GM23338 (cell line): ENCODE measurements around the gene AMBP. TPM values are rescaled to one million over a fixed set of nuclear protein-coding genes. Genes with fewer than 3 reads are reported as not detected.

Experiments used
- ATAC-seq: fragments of 200-7000 bp; cut with Tn5 transposase; 3 replicates; pipeline ENCODE4 v1.9.1; 2020
- DNase-seq: peaks from one replicate; pipeline ENCODE4 v3.0.0-alpha.2; 2015; ENCODE audit warnings: low spot score
- H2AFZ ChIP-seq: fragments of 200-600 bp; sonication (generic); 2 replicates; pipeline ENCODE4 v1.8.0; 2016; ENCODE audit warnings: antibody characterized with exemption, mild to moderate bottlenecking, moderate library complexity
- H3F3A ChIP-seq: fragments of 200-600 bp; sonication (generic); replicated peaks from 2 replicates; pipeline ENCODE4 v1.8.0; 2017; ENCODE audit warnings: antibody characterized with exemption, mixed run types, low read depth
- H3K27ac ChIP-seq: fragments of 200-600 bp; sonication (generic); 2 replicates; pipeline ENCODE4 v1.6.1; 2016; ENCODE audit warnings: low read depth
- H3K27me3 ChIP-seq: fragments of 200-600 bp; sonication (generic); 2 replicates; pipeline ENCODE4 v1.8.0; 2016; ENCODE audit warnings: mild to moderate bottlenecking, mixed run types, moderate library complexity; ENCODE audit not compliant: insufficient read depth
- H3K36me3 ChIP-seq: fragments of 200-600 bp; sonication (generic); 2 replicates; pipeline ENCODE4 v1.8.0; 2016; ENCODE audit warnings: mild to moderate bottlenecking; ENCODE audit not compliant: insufficient read depth
- H3K4me1 ChIP-seq: fragments of 200-600 bp; sonication (generic); 2 replicates; pipeline ENCODE4 v1.8.0; 2016; ENCODE audit warnings: mild to moderate bottlenecking, moderate library complexity; ENCODE audit not compliant: insufficient read depth
- H3K4me2 ChIP-seq: fragments of 200-600 bp; sonication (generic); 2 replicates; pipeline ENCODE4 v1.7.1; 2017; ENCODE audit warnings: mixed run types
- H3K4me3 ChIP-seq: fragments of 200-600 bp; sonication (generic); 2 replicates; pipeline ENCODE4 v1.6.1; 2016; ENCODE audit warnings: mixed run types
- H3K79me2 ChIP-seq: fragments of 200-600 bp; sonication (generic); replicated peaks from 2 replicates; pipeline ENCODE4 v1.8.0; 2017; ENCODE audit warnings: mild to moderate bottlenecking; ENCODE audit not compliant: insufficient read depth
- H3K9me2 ChIP-seq: fragments of 200-600 bp; sonication (generic); 2 replicates; pipeline ENCODE4 v1.8.0; 2017; ENCODE audit not compliant: insufficient read depth
- H4K20me1 ChIP-seq: fragments of 200-600 bp; sonication (generic); replicated peaks from 2 replicates; pipeline ENCODE4 v1.8.0; 2017; ENCODE audit warnings: mild to moderate bottlenecking; ENCODE audit not compliant: insufficient read depth
- H3K27ac Mint-ChIP-seq: 2 replicates; pipeline ENCODE4 v1.8.0; 2020; ENCODE audit warnings: inconsistent platforms, mild to moderate bottlenecking, moderate library complexity, mixed read lengths
- H3K27me3 Mint-ChIP-seq: 3 replicates; pipeline ENCODE4 v1.8.0; 2022; ENCODE audit warnings: low read depth, mild to moderate bottlenecking, moderate library complexity, mixed read lengths, inconsistent platforms; ENCODE audit not compliant: insufficient read depth, poor library complexity
- H3K36me3 Mint-ChIP-seq: 3 replicates; pipeline ENCODE4 v1.8.0; 2021; ENCODE audit warnings: low read depth, mild to moderate bottlenecking, inconsistent platforms, moderate library complexity, mixed read lengths
- H3K4me1 Mint-ChIP-seq: 3 replicates; pipeline ENCODE4 v1.8.0; 2020; ENCODE audit warnings: mild to moderate bottlenecking, inconsistent platforms, mixed read lengths
- H3K4me3 Mint-ChIP-seq: 3 replicates; pipeline ENCODE4 v1.8.0; 2021; ENCODE audit warnings: moderate library complexity, mild to moderate bottlenecking, inconsistent platforms, mixed read lengths
- H3K9me3 Mint-ChIP-seq: 3 replicates; pipeline ENCODE4 v1.8.0; 2020; ENCODE audit warnings: moderate library complexity, mild to moderate bottlenecking, inconsistent platforms, mixed read lengths
- EZH2 ChIP-seq: fragments of 200-600 bp; sonication (generic); IDR thresholded peaks from one replicate; pipeline ENCODE4 v1.8.0; 2017; ENCODE audit warnings: antibody characterized with exemption, mild to moderate bottlenecking, low read depth; ENCODE audit not compliant: unreplicated experiment
- EZH2phosphoT487 ChIP-seq: fragments of 200-600 bp; sonication (generic); IDR thresholded peaks from one replicate; pipeline ENCODE4 v1.8.1; 2018; ENCODE audit warnings: antibody characterized with exemption; ENCODE audit not compliant: unreplicated experiment
- JUNB ChIP-seq: IDR thresholded peaks from one replicate; pipeline ENCODE4 v1.6.1; 2016; ENCODE audit warnings: antibody characterized with exemption; ENCODE audit not compliant: unreplicated experiment
- STAT1 ChIP-seq: IDR thresholded peaks from one replicate; pipeline ENCODE4 v1.6.1; 2016; ENCODE audit warnings: antibody characterized with exemption; ENCODE audit not compliant: unreplicated experiment
- ZNF114 ChIP-seq: fragments of 250-450 bp; sonication (Bioruptor Pico); IDR thresholded peaks from 2 replicates; pipeline ENCODE4 v1.5.0; 2020; ENCODE audit warnings: mild to moderate bottlenecking, moderate library complexity
- ZNF331 ChIP-seq: fragments of 250-450 bp; sonication (Bioruptor Pico); IDR thresholded peaks from 2 replicates; pipeline ENCODE4 v1.5.0; 2020; ENCODE audit warnings: low read depth, mild to moderate bottlenecking, moderate library complexity
- polyA plus RNA-seq: library from polyadenylated mRNA; unstranded; fragments of >200 nt; fragmentation: Nextera tagmentation; extraction: Ambion mirVana; gene quantifications from 2 replicates; pipeline ENCODE4 v1.2.1, GENCODE V29; 2016
- total RNA-seq: library from RNA; depleted of rRNA; stranded (reverse); fragments of >200 nt; shearing (Covaris generic); gene quantifications from 2 replicates; pipeline ENCODE4 v1.2.3, GENCODE V29; 2014
- TF ChIP-seq, protein P1 (sequence below): IDR thresholded peaks from 2 replicates; pipeline ENCODE4 v1.6.1; 2016; ENCODE audit warnings: antibody characterized with exemption
- TF ChIP-seq, protein P2 (sequence below): IDR thresholded peaks from one replicate; pipeline ENCODE4 v1.6.1; 2018; ENCODE audit warnings: antibody characterized with exemption; ENCODE audit not compliant: unreplicated experiment
- TF ChIP-seq, protein P3 (sequence below), 2 experiments: fragments of 200-600 bp in 1 of 2; sonication (generic) in 1 of 2; conservative IDR thresholded peaks; 2 replicates each; pipeline versions ENCODE4 v1.5.1 to v1.6.1; 2016 to 2017; ENCODE audit warnings: antibody characterized with exemption in 2 of 2, low read depth in 2 of 2, mild to moderate bottlenecking in 2 of 2, moderate library complexity in 1 of 2

Gene AMBP
- total and polyA plus RNA-seq, 2 experiments from 2014 or later, result 1.3 to 2.0 TPM

DNA sequence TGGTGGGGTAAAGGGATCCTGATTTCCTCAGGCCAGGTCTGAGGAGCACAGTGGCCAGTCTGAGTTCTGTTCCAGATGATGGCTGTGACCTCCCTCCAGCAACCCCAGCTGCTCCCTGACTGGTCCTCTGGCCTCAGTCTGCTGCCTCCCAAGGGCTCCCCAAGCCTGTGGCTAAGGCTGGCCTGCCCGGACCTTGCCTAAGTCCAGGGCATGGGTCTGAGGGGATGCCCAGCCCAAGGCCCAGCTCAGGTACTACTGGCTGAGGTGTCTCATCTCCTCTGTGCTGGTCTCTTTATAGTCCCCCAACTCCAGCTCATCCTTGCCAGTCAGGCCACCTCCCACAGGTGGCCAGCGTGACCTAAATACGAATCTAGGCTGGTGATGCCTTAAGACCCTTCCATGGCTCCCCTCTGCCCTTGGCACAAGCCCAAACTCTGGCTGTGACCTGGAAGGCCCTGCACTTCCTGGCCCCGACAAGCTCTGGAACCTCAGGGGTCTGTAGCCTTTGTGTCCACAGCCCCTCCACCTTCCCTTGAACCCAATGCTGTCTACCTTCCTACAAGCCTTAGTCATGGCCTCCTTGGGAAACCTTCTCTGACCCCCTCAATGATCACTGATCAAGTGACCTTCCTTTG lies 11.2 kb upstream of the AMBP start:
- DNase-seq (no peak), ATAC-seq (no peak)
- Histone ChIP-seq H3K27me3 (no peaks in the 10 kb centered on the region), H3K36me3 (no peaks in the 10 kb centered on the region), H3K27ac (no peak overlapping the region), H3K79me2 (no peaks in the 10 kb centered on the region), H3K4me2 (no peak overlapping the region), H3K9me2 (no peaks in the 10 kb centered on the region), H4K20me1 (no peaks in the 10 kb centered on the region), H2AFZ (no peak overlapping the region), H3K4me3 (no peak overlapping the region), H3F3A (no peaks in the 10 kb centered on the region), H3K4me1 (no peaks in the 10 kb centered on the region)
- TF ChIP-seq, protein P1, sequence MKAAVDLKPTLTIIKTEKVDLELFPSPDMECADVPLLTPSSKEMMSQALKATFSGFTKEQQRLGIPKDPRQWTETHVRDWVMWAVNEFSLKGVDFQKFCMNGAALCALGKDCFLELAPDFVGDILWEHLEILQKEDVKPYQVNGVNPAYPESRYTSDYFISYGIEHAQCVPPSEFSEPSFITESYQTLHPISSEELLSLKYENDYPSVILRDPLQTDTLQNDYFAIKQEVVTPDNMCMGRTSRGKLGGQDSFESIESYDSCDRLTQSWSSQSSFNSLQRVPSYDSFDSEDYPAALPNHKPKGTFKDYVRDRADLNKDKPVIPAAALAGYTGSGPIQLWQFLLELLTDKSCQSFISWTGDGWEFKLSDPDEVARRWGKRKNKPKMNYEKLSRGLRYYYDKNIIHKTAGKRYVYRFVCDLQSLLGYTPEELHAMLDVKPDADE, result no peak
- TF ChIP-seq ZNF114 (CRISPR knock-in tag), result no peak
- H3K4me3 Mint-ChIP-seq, result no peak overlapping the region
- no peaks in the 10 kb centered on the region for H3K9me3 Mint-ChIP-seq
- H3K36me3 Mint-ChIP-seq, result no peaks in the 10 kb centered on the region
- no peaks in the 10 kb centered on the region for H3K4me1 Mint-ChIP-seq
- H3K27ac Mint-ChIP-seq, result no peak overlapping the region
- peaks cover 13% of the 10 kb centered on the region for H3K27me3 Mint-ChIP-seq

DNA sequence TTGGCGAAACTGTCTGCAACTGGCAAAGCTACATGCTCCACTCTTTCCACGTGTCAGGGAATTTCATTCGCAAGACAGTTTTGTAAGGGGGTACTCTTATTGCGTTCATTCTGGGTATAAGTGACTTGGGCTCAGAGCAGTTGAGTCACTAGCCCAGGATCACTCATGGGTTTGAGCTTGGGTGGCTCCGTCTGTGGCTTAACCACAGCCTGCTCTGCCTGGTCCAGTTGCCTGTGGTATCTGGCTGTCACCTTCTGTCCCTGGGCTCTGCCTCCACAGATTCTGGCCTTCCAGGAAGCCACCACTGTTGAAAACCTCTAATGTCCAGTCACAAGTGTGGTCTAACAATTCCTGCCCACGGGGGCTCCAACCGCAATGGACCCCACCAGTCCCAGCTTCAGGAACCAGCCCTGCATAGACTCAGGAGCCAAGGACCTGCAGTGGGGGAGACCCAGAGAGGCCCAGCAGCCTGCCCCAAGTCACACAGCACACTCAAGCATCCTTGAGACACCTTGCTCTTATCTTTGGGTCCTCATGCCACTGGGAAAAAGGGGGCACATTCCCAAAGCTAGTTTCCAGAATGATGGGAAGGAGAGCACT lies 10.6 kb upstream of the AMBP start:
- H3K36me3 Mint-ChIP-seq, result no peaks in the 10 kb centered on the region
- H3K27ac Mint-ChIP-seq, result no peak overlapping the region
- no peaks in the 10 kb centered on the region for H3K4me1 ChIP-seq
- TF ChIP-seq, protein P1, result no peak
- TF ChIP-seq STAT1 (no peak), ZNF114 (CRISPR knock-in tag) (no peak), EZH2phosphoT487 (no peak), JUNB (no peak), ZNF331 (CRISPR knock-in tag) (no peak), EZH2 (no peak)
- TF ChIP-seq, protein P2, sequence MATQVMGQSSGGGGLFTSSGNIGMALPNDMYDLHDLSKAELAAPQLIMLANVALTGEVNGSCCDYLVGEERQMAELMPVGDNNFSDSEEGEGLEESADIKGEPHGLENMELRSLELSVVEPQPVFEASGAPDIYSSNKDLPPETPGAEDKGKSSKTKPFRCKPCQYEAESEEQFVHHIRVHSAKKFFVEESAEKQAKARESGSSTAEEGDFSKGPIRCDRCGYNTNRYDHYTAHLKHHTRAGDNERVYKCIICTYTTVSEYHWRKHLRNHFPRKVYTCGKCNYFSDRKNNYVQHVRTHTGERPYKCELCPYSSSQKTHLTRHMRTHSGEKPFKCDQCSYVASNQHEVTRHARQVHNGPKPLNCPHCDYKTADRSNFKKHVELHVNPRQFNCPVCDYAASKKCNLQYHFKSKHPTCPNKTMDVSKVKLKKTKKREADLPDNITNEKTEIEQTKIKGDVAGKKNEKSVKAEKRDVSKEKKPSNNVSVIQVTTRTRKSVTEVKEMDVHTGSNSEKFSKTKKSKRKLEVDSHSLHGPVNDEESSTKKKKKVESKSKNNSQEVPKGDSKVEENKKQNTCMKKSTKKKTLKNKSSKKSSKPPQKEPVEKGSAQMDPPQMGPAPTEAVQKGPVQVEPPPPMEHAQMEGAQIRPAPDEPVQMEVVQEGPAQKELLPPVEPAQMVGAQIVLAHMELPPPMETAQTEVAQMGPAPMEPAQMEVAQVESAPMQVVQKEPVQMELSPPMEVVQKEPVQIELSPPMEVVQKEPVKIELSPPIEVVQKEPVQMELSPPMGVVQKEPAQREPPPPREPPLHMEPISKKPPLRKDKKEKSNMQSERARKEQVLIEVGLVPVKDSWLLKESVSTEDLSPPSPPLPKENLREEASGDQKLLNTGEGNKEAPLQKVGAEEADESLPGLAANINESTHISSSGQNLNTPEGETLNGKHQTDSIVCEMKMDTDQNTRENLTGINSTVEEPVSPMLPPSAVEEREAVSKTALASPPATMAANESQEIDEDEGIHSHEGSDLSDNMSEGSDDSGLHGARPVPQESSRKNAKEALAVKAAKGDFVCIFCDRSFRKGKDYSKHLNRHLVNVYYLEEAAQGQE, result no peak
- TF ChIP-seq, protein P3, sequence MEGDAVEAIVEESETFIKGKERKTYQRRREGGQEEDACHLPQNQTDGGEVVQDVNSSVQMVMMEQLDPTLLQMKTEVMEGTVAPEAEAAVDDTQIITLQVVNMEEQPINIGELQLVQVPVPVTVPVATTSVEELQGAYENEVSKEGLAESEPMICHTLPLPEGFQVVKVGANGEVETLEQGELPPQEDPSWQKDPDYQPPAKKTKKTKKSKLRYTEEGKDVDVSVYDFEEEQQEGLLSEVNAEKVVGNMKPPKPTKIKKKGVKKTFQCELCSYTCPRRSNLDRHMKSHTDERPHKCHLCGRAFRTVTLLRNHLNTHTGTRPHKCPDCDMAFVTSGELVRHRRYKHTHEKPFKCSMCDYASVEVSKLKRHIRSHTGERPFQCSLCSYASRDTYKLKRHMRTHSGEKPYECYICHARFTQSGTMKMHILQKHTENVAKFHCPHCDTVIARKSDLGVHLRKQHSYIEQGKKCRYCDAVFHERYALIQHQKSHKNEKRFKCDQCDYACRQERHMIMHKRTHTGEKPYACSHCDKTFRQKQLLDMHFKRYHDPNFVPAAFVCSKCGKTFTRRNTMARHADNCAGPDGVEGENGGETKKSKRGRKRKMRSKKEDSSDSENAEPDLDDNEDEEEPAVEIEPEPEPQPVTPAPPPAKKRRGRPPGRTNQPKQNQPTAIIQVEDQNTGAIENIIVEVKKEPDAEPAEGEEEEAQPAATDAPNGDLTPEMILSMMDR (conservative IDR thresholded peaks at IDR 0.05; ENCODE audit: low read depth in 2 of 2), result no peak

More for the DNA sequence above, 10.6 kb upstream of the AMBP start:
- H4K20me1 ChIP-seq, result no peaks in the 10 kb centered on the region
- no peak overlapping the region for H3K27ac ChIP-seq
- no peaks in the 10 kb centered on the region for H3K79me2 ChIP-seq
- no peaks in the 10 kb centered on the region for H3K4me1 Mint-ChIP-seq
- no peak for ATAC-seq
- H3K4me2 ChIP-seq, result no peak overlapping the region
- H3K36me3 ChIP-seq, result no peaks in the 10 kb centered on the region
- H3K27me3 Mint-ChIP-seq, result peaks cover 14% of the 10 kb centered on the region
- H3K9me3 Mint-ChIP-seq, result no peaks in the 10 kb centered on the region
- no peak overlapping the region for H2AFZ ChIP-seq
- H3F3A ChIP-seq, result no peaks in the 10 kb centered on the region
- H3K4me3 ChIP-seq, result no peak overlapping the region
- H3K27me3 ChIP-seq, result no peaks in the 10 kb centered on the region
- H3K9me2 ChIP-seq, result no peaks in the 10 kb centered on the region
- no peak for DNase-seq
- no peak overlapping the region for H3K4me3 Mint-ChIP-seq
